ENCODE measurements around the gene MAGEA8.
"Not testable (repeated sequence)": the region's sequence is repeated elsewhere in the genome, so short reads cannot be mapped to it uniquely, and the experiment has no call there.

MAGEA8 gene
- total RNA-seq, result 0 to 0.88 (median 0) reads per million in 17 experiments

GRCh38 chrX:149881081-149881711 lies at the start of gene MAGEA8:
Gene MAGEA8 (plus strand): TSS chrX:149881183. CDS start chrX:149884273, 3,090 bp downstream.
- DNase-seq, result no peak

- DNase-seq, result no peak
Measured at GRCh38 chrX:149831473-149831872, 49.5 kb upstream of the MAGEA8 start.

- DNase-seq, result not testable (repeated sequence)
Measured at GRCh38 chrX:149836728-149837127, 44.3 kb upstream of the MAGEA8 start.

GRCh38 chrX:149837167-149837566 lies 43.8 kb upstream of the MAGEA8 start:
- DNase-seq, result no peak

- no peak for DNase-seq
Measured at GRCh38 chrX:149837639-149838038, 43.3 kb upstream of the MAGEA8 start.

GRCh38 chrX:149841929-149842328 lies 39.1 kb upstream of the MAGEA8 start:
- no peak for DNase-seq

GRCh38 chrX:149845385-149845784 lies 35.6 kb upstream of the MAGEA8 start:
- no peak for DNase-seq

- DNase-seq, result no peak
Measured at GRCh38 chrX:149846789-149847188, 34.2 kb upstream of the MAGEA8 start.

GRCh38 chrX:149848855-149849254 lies 32.1 kb upstream of the MAGEA8 start:
- DNase-seq, result no peak

- DNase-seq, result no peak
Measured at GRCh38 chrX:149849787-149850186, 31.2 kb upstream of the MAGEA8 start.

- DNase-seq, result no peak
Measured at GRCh38 chrX:149851864-149852263, 29.1 kb upstream of the MAGEA8 start.

GRCh38 chrX:149853925-149854324 lies 27.1 kb upstream of the MAGEA8 start:
- no peak for DNase-seq

GRCh38 chrX:149858592-149858991 lies 22.4 kb upstream of the MAGEA8 start:
- no peak for DNase-seq

GRCh38 chrX:149860445-149860844 lies 20.5 kb upstream of the MAGEA8 start:
- no peak for DNase-seq

- no peak for DNase-seq
Measured at GRCh38 chrX:149865390-149865789, 15.6 kb upstream of the MAGEA8 start.

GRCh38 chrX:149867488-149867887 lies 13.5 kb upstream of the MAGEA8 start:
- DNase-seq, result no peak

GRCh38 chrX:149870840-149871239 lies 10.1 kb upstream of the MAGEA8 start:
- no peak for DNase-seq

- no peak for DNase-seq
Measured at GRCh38 chrX:149871433-149871832, 9.6 kb upstream of the MAGEA8 start.

GRCh38 chrX:149871940-149872339 lies 9.0 kb upstream of the MAGEA8 start:
- peak; percentile 5 to 39 (median 25) for DNase-seq

- DNase-seq, result no peak
Measured at GRCh38 chrX:149877157-149877556, 3.8 kb upstream of the MAGEA8 start.

GRCh38 chrX:149877636-149878035 lies 3.3 kb upstream of the MAGEA8 start:
- no peak for DNase-seq

- not testable (repeated sequence) for DNase-seq
Measured at GRCh38 chrX:149890828-149891227, 9.8 kb downstream of the MAGEA8 start.

GRCh38 chrX:149898554-149898953 lies 17.6 kb downstream of the MAGEA8 start:
- DNase-seq, result no peak

GRCh38 chrX:149903889-149904748 lies 23.1 kb downstream of the MAGEA8 start:
- DNase-seq, result peak in 3 of 4 experiments; percentile 11 to 21 (median 14)

Data from suppressor macrophage (primary cell).